Dedifferentiated amniotic fluid mesenchymal stem cell (primary cell): ENCODE measurements around the gene ZC3H8.
"Not testable (repeated sequence)": the region's sequence is repeated elsewhere in the genome, so short reads cannot be mapped to it uniquely, and the experiment has no call there.

ENCODE experiments used
- DNase-seq: peaks from one replicate; pipeline ENCODE4 v3.0.0-alpha.2; 2016; ENCODE audit errors: extremely low spot score

The ZC3H8 gene

GRCh38 chr2:112259509-112260294 lies 4.9 kb upstream of the ZC3H8 start:
- DNase-seq = peak; percentile 81

GRCh38 chr2:112257575-112257974 lies 2.7 kb upstream of the ZC3H8 start:
- DNase-seq = no peak

GRCh38 chr2:112256654-112257053 lies 1.8 kb upstream of the ZC3H8 start:
- no peak for DNase-seq

GRCh38 chr2:112255875-112256274 lies 1.0 kb upstream of the ZC3H8 start:
- no peak for DNase-seq

- no peak for DNase-seq
Observed at GRCh38 chr2:112253261-112253815, 1.5 kb downstream of the ZC3H8 start.

- no peak for DNase-seq
Observed at GRCh38 chr2:112251271-112251670, 3.6 kb downstream of the ZC3H8 start.

GRCh38 chr2:112244854-112245253 lies 10.0 kb downstream of the ZC3H8 start:
- no peak for DNase-seq

GRCh38 chr2:112243233-112243632 lies 11.6 kb downstream of the ZC3H8 start:
- DNase-seq = no peak

- no peak for DNase-seq
Observed at GRCh38 chr2:112242384-112242783, 12.5 kb downstream of the ZC3H8 start.

- no peak for DNase-seq
Observed at GRCh38 chr2:112239862-112240261, 15.0 kb downstream of the ZC3H8 start.

GRCh38 chr2:112230371-112230770 lies 24.5 kb downstream of the ZC3H8 start:
- DNase-seq = no peak

GRCh38 chr2:112229348-112229747 lies 25.5 kb downstream of the ZC3H8 start:
- no peak for DNase-seq

- no peak for DNase-seq
Observed at GRCh38 chr2:112220831-112221230, 34.0 kb downstream of the ZC3H8 start.

GRCh38 chr2:112220186-112220585 lies 34.7 kb downstream of the ZC3H8 start:
- no peak for DNase-seq

- no peak for DNase-seq
Observed at GRCh38 chr2:112217854-112218253, 37.0 kb downstream of the ZC3H8 start.

GRCh38 chr2:112216167-112216566 lies 38.7 kb downstream of the ZC3H8 start:
- DNase-seq = no peak

GRCh38 chr2:112207905-112208304 lies 46.9 kb downstream of the ZC3H8 start:
- DNase-seq = not testable (repeated sequence)

GRCh38 chr2:112204411-112204810 lies 50.4 kb downstream of the ZC3H8 start:
- DNase-seq = no peak

GRCh38 chr2:112201696-112202430 lies 53.0 kb downstream of the ZC3H8 start:
- no peak for DNase-seq

- no peak for DNase-seq
Observed at GRCh38 chr2:112199188-112199587, 55.7 kb downstream of the ZC3H8 start.

GRCh38 chr2:112198780-112199179 lies 56.1 kb downstream of the ZC3H8 start:
- DNase-seq = no peak

GRCh38 chr2:112197868-112198267 lies 57.0 kb downstream of the ZC3H8 start:
- DNase-seq = no peak

GRCh38 chr2:112195950-112196349 lies 58.9 kb downstream of the ZC3H8 start:
- no peak for DNase-seq
